Activated T-helper 1 cell treated with anti-CD3 and anti-CD28 coated beads, Interleukin-12 subunit alpha, Interleukin-12 subunit beta, Interleukin-2, Interleukin-4 antibody, amounts not matched to agents 30 ng/mL and 10 ng/mL and 1 ng/mL, durations not matched to agents 14 hours and 24 hours and 36 hours (primary cell): Measurements from ENCODE around the gene SLC44A1. TPM values are rescaled to one million over a fixed set of nuclear protein-coding genes. Genes with fewer than 3 reads are reported as not detected.

Experiments
- DNase-seq: peaks from one replicate; pipeline ENCODE4 v3.0.0; 2021; ENCODE audit warnings: low spot score
- H3K27ac Mint-ChIP-seq: one replicate; pipeline ENCODE4 v1.8.0; 2021; ENCODE audit warnings: mild to moderate bottlenecking, mixed read lengths
- H3K27me3 Mint-ChIP-seq: one replicate; pipeline ENCODE4 v1.8.0; 2022; ENCODE audit warnings: mild to moderate bottlenecking, moderate library complexity, mixed read lengths; ENCODE audit not compliant: insufficient read depth
- H3K36me3 Mint-ChIP-seq: one replicate; pipeline ENCODE4 v1.8.0; 2021; ENCODE audit warnings: low read depth, mixed read lengths
- H3K4me1 Mint-ChIP-seq: one replicate; pipeline ENCODE4 v1.8.0; 2021; ENCODE audit warnings: low read depth, mixed read lengths
- H3K4me3 Mint-ChIP-seq: one replicate; pipeline ENCODE4 v1.8.0; 2021; ENCODE audit warnings: mild to moderate bottlenecking, moderate library complexity, mixed read lengths
- H3K9me3 Mint-ChIP-seq: one replicate; pipeline ENCODE4 v1.8.0; 2021; ENCODE audit warnings: mixed read lengths
- intact Hi-C: fragments of 100-400 bp; cut with micrococcal nuclease; formaldehyde crosslinking; loops from one replicate; pipeline ENCODE4 v1.15.1; 2024
- total RNA-seq: library from RNA; stranded (reverse); gene quantifications from 2 replicates; pipeline ENCODE4 v1.2.3, GENCODE V29; 2022

Gene SLC44A1
- total RNA-seq, 1 donor from 2014 or later, result 3.8 TPM

DNA sequence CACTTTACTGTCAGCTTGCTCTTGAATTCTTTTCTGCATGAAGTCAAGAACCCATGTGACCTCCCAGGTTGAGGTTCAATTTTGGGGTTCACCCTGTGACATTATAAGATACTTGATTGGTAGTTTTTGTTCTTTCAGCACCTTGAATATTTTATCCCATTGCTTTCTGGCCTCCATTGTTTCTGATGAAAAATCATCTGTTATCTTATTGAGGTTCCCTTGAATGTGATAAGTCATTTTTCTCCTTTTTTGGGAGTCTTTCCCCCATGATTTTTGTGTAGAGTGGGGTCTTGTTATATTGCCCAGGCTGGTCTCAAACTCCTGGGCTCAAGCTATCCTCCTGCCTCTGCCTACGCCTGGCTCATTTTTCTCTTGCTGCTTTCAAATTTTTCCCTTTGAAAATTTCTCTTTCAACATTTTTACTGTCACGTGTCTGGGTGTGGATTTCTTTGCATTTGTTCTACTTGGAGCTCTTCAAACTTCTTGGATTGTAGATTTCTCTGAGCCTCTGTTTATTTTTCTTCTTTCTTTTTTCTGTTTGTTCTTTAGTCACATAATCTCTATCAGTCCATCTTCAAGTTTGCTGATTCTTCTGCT lies 20.8 kb upstream of the SLC44A1 start:
- peaks cover 3% of the 10 kb centered on the region for H3K27me3 Mint-ChIP-seq

DNA sequence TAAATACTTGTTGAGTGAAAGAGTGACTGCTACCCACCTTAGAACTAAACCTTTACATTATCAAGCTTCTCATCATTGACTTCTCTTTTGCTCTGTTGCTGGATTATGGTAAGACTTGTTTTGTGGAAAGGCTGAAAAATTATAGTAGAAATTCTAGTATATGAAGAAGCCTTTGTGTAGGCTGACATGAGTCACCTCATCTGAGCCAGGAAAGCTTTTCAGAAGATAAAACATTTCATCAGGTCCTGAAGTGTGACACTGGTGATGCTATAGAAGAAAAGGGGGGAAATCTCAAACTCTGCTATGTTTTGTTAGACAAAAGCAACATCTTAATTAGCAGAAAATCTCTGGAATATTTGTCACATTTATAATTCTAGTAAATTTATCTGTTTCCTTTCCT lies 18.4 kb upstream of the SLC44A1 start:
- no peaks in the 10 kb centered on the region for H3K36me3 Mint-ChIP-seq
- intact Hi-C loops, result no loop called here
- peaks cover 9% of the 10 kb centered on the region for H3K27me3 Mint-ChIP-seq
- peaks cover 29% of the 10 kb centered on the region for H3K9me3 Mint-ChIP-seq
- H3K4me1 Mint-ChIP-seq, result no peaks in the 10 kb centered on the region
- H3K27ac Mint-ChIP-seq, result no peak overlapping the region
- H3K4me3 Mint-ChIP-seq, result no peak overlapping the region
- DNase-seq, result no peak

More for the DNA sequence above, 20.8 kb upstream of the SLC44A1 start:
- Mint-ChIP-seq H3K4me1 (no peaks in the 10 kb centered on the region), H3K27ac (no peak overlapping the region), H3K9me3 (peaks cover 29% of the 10 kb centered on the region), H3K4me3 (no peak overlapping the region), H3K36me3 (no peaks in the 10 kb centered on the region)
- intact Hi-C loops, result no loop called here
- DNase-seq, result no peak

DNA sequence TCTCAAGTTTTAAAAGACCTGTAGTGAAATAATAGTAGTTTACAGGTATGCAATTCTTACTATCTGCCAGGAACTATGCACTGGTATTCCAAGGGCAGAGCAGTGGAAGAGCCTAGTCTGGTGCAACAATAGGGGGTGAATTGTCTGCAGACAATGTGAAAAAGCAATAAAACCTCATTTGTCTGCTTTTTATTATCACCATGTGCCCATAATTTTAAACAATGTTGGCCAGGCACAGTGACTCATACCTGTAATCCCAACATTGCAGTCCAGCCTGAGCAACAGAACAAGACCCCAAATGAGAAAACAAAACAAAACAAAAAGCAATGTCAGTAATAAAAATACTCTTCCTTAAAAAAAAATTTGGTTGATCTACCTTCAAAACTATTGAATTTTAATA lies 12.2 kb upstream of the SLC44A1 start:
- Mint-ChIP-seq H3K36me3 (no peaks in the 10 kb centered on the region), H3K27ac (no peak overlapping the region), H3K27me3 (peaks cover 16% of the 10 kb centered on the region), H3K4me1 (no peaks in the 10 kb centered on the region), H3K4me3 (no peak overlapping the region), H3K9me3 (no peaks in the 10 kb centered on the region)
- intact Hi-C loops, result no loop called here
- DNase-seq, result no peak

DNA sequence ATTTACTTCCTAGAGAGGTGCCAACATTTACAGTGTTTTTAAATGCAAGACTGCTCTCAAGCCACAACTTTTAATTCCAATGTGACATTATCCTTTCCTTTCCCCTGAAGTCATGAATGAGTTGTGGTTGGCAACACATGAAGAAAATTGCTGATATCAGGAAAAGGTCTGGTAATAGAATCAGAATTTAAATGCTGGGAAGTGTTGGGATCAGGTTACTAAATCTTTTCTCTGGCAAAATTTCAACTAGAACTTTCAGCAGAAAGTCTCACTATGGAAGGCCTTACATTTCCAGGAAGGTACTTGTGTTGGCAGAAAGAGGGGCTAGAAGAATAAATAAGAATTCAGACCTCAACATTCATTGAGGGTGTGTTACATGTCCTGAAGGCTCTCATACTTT lies 10.6 kb upstream of the SLC44A1 start:
- Mint-ChIP-seq H3K27me3 (peaks cover 14% of the 10 kb centered on the region), H3K27ac (no peak overlapping the region), H3K36me3 (no peaks in the 10 kb centered on the region), H3K9me3 (no peaks in the 10 kb centered on the region), H3K4me1 (no peaks in the 10 kb centered on the region), H3K4me3 (no peak overlapping the region)
- no peak for DNase-seq
- intact Hi-C loops, result no loop called here

DNA sequence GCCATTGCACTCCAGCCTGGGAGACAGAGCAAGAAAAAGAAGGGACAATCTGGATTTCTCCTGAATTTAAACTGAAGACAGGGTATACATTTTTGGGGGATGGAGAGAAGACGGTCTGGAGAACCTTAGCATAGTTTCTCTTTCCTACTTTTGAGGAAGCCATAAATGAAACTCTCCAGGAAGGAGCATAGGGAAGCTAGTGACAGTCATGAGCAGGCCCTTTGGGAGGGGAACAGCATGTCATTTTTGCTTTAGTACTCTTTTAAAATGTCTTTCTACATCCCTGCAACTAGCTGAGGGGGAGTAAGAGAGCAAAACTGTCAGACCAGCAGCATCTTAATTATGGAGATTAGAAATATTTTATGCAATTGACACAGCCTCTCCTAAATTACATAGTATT lies 8.2 kb upstream of the SLC44A1 start:
- Mint-ChIP-seq H3K4me1 (no peaks in the 10 kb centered on the region), H3K36me3 (no peaks in the 10 kb centered on the region), H3K27me3 (peaks cover 27% of the 10 kb centered on the region), H3K27ac (no peak overlapping the region), H3K9me3 (no peaks in the 10 kb centered on the region), H3K4me3 (no peak overlapping the region)
- no peak for DNase-seq
- intact Hi-C loops, result no loop called here

DNA sequence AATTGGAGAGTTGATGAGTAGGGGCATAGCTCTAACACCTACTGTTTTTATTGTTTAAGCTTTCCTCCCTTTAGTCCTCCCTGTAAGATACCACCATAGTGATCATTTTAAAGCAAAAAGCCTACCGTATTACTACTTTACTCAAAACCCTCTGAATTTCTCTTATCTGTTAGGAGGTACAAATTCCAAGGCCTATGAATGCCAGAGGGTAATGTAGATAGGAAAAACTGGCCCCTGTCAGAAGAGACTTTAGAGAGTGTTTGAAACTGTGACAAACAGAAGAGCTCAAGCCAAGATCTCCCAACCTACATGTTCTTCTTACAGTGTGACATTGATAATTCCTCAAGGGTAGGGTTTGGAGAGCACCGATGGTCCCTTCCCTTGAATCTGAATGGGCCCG lies 7.2 kb upstream of the SLC44A1 start:
- H3K27me3 Mint-ChIP-seq, result peaks cover 37% of the 10 kb centered on the region
- intact Hi-C loops, result no loop called here
- no peak overlapping the region for H3K4me3 Mint-ChIP-seq
- H3K36me3 Mint-ChIP-seq, result no peaks in the 10 kb centered on the region
- H3K27ac Mint-ChIP-seq, result no peak overlapping the region
- H3K4me1 Mint-ChIP-seq, result no peaks in the 10 kb centered on the region
- H3K9me3 Mint-ChIP-seq, result no peaks in the 10 kb centered on the region
- DNase-seq, result no peak

DNA sequence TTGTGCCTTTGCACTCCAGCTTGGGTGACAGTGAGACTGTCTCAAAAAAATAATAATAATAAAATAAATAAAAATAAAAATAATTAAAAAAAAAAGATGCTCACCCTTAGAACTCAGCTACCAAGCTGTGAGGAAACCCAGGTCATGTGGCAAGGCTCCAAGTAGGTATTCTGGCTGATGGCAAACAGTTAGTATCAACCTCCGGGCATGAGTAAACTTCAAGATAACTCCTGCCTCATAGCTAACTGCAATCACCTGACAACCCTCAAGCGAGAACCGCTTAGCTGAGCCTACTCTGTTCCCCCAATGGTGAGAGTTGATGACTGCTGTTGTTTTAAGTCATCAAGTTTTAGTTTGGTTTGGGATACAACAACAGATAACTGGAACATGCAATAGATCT lies 6.1 kb upstream of the SLC44A1 start:
- Mint-ChIP-seq H3K36me3 (no peaks in the 10 kb centered on the region), H3K4me1 (peaks cover 9% of the 10 kb centered on the region), H3K4me3 (no peak overlapping the region), H3K27ac (no peak overlapping the region), H3K9me3 (no peaks in the 10 kb centered on the region), H3K27me3 (peaks cover 43% of the 10 kb centered on the region)
- DNase-seq, result no peak
- intact Hi-C loops, result no loop called here

DNA sequence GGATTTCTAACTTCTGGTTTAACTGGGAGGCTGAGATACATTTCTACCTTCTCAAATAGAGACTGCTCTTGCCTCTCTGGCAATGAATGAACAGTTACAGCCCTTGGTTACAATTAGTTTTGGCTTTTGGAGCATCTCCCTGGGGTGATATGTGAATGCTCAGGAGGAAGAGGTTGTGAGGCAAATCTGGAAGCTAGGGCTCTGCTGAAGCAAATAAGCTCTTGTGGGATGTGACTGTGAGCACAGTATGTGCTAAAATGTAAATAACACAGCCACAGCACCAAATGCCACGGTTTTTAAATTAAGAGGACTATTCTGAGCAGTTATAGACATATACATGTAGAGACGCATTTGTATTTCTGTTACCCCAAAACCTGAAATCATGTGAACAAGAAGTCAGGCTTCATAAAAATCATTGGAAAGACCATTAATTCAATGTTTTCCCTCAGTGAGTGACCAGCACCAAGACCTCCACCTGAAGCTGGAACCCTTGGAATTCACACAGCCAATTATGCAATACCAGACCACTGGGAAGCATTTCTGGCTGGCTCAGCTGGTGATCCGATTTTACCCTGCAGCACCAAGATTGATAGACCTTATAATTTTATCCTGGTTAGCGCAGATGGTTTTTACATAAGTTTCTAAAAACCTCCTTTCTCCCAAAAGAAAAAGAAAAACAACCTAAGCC lies 3.0 kb upstream of the SLC44A1 start:
- H3K9me3 Mint-ChIP-seq, result no peaks in the 10 kb centered on the region
- intact Hi-C loops, result no loop called here
- H3K36me3 Mint-ChIP-seq, result no peaks in the 10 kb centered on the region
- H3K4me3 Mint-ChIP-seq, result no peak overlapping the region
- no peak for DNase-seq
- H3K4me1 Mint-ChIP-seq, result peaks cover 31% of the 10 kb centered on the region
- no peak overlapping the region for H3K27ac Mint-ChIP-seq
- peaks cover 50% of the 10 kb centered on the region for H3K27me3 Mint-ChIP-seq

DNA sequence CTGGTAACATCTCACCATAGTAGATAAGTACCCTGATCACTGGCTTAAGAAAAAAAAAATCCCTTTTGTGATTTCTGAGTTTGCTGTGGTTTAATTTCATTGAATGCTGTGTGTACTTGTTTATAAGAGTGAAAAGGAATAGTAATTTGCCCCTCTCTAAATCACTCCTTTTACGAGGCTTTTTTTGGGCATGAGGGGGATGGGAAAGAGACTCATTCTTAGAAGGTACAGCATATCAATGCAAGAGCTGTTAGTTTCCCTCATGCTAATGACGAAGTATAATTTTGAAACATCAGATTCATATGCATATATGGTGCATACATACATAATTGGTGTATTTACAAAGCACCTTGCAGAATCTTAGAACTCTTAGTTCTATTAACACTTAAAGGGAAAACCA lies 2.4 kb upstream of the SLC44A1 start:
- no peak overlapping the region for H3K4me3 Mint-ChIP-seq
- H3K36me3 Mint-ChIP-seq, result no peaks in the 10 kb centered on the region
- DNase-seq, result no peak
- no peaks in the 10 kb centered on the region for H3K9me3 Mint-ChIP-seq
- H3K27me3 Mint-ChIP-seq, result peaks cover 53% of the 10 kb centered on the region
- H3K4me1 Mint-ChIP-seq, result peaks cover 31% of the 10 kb centered on the region
- H3K27ac Mint-ChIP-seq, result no peak overlapping the region
- intact Hi-C loops, result no loop called here

DNA sequence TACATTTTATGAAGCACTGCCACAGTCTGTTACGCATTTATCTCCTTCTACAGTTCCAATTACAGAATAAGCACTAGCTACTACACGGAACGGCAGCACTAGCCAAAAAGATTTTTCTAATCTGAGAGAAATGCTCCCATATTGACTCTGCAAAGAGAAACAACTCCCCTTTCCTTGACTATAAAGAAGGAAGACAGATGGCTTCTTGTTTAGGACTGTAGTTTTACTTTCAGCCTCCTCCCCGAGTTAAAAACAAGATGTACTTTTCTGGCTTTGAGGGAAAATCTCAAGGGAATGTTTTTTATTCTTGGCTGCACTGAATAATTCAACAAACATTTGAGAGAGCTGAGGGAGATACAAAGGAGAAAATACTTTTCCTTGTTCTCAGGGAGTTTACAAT lies 1.9 kb upstream of the SLC44A1 start:
- Mint-ChIP-seq H3K27me3 (peaks cover 58% of the 10 kb centered on the region), H3K9me3 (no peaks in the 10 kb centered on the region), H3K4me1 (peaks cover 31% of the 10 kb centered on the region), H3K27ac (no peak overlapping the region), H3K36me3 (no peaks in the 10 kb centered on the region), H3K4me3 (no peak overlapping the region)
- no peak for DNase-seq
- intact Hi-C loops, result no loop called here

DNA sequence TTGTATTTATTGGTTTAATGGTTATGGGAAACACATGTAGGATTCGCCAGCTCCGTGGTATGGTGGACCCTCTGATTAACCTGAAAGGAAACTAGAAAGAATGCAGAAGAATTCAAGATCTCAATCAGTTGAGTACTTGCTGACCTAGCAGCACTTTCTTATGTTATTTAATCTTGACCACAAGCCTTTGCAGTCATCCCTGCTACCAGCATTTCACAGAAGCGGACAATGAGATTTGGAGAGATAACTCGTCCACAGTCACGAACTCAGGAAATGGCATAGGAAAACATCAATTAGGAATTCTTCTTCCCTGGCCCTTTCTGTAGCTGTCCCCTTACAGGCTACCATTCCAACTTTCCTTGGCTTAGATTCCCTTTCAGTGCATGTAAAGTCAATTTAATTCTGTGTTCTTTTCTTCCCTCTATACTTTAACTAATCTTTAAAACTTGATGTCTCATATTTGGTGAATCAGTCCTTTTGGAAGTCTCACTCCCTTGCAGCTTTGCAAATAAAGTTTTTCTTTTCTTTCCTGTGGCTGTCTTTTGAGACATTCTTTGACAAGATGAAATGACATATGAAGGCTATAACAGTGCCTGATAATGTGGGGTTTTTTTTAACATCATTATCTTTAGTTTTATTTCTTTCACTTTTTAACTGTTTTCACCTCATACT lies 1.3 kb upstream of the SLC44A1 start:
- intact Hi-C loops, result no loop called here
- H3K4me3 Mint-ChIP-seq, result no peak overlapping the region
- no peak for DNase-seq
- peaks cover 31% of the 10 kb centered on the region for H3K4me1 Mint-ChIP-seq
- no peak overlapping the region for H3K27ac Mint-ChIP-seq
- peaks cover 60% of the 10 kb centered on the region for H3K27me3 Mint-ChIP-seq
- H3K9me3 Mint-ChIP-seq, result no peaks in the 10 kb centered on the region
- no peaks in the 10 kb centered on the region for H3K36me3 Mint-ChIP-seq

DNA sequence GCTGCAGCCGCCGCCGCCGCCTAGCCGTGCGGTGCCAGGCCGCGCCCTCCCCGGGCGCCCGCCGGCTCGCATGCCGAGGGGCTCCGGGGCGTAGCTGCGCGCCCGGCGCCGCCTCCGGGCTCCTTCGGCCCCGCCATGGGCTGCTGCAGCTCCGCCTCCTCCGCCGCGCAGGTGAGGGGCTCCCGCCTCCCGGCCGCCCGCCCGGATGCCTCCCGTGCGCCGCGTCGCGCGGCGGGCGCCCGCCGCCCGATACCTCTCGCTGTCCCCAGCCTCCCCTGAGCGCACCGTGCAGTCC lies 230 bp downstream of the SLC44A1 start:
- Mint-ChIP-seq H3K9me3 (no peaks in the 10 kb centered on the region), H3K4me1 (peaks cover 31% of the 10 kb centered on the region), H3K4me3 (peak overlapping the region; percentile 88), H3K27ac (no peak overlapping the region), H3K36me3 (no peaks in the 10 kb centered on the region), H3K27me3 (peaks cover 57% of the 10 kb centered on the region)
- intact Hi-C loops, result loop anchor here (1.0 to 2.0 kb wide), 12 partner anchors 14 to 497 kb away; partner anchors contain the start of genes FKTN, FSD1L, NIPSNAP3A and TMEM38B
- no peak for DNase-seq

DNA sequence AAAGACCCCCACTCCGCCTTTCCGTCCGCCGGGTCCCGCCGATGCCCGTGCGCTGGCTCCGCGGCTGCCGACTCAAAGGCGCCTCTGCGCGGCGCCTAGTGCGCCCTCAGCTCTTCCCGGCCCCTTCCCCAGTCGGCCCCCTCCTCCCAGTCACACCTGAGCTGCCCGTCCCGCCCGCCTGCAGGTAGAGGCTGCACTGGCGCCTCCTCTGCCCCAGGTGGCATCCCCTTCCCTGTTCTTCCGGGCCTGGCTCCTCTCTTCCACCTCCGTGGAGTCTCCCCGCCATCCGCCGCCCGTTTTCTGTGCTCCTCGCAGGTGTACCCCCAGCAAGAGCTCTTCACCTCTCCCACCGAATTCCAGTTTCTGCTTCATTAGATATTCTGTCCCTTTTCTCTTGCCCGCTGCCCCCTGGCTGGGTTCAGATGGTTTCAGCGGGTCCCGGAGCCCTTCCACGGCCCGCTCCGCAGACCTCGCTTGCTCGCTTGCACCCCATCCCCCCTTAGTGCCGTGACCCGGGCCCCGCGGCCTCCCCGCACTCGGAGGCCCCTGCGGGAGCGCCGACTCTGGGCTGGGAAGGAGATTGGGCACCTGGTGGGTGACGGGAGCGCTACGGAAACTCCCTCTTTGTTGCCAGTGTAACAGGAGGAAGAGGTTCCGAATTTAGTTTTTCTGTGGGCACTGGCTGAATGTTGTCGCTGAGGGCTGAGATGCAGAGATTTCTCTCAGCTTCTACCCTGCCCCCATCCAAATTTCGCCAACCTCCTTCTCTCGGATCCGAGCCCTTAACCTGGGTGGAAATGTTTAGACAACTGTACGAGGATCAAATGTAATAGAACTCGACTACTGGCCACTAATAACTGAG lies 809 bp downstream of the SLC44A1 start:
- H3K4me1 Mint-ChIP-seq, result peaks cover 31% of the 10 kb centered on the region
- H3K27ac Mint-ChIP-seq, result peak overlapping the region; percentile 69
- H3K4me3 Mint-ChIP-seq, result peak overlapping the region; percentile 88
- no peaks in the 10 kb centered on the region for H3K36me3 Mint-ChIP-seq
- DNase-seq, result peak; percentile 22
- intact Hi-C loops, result loop anchor here (2.0 kb wide), 5 partner anchors 14 to 450 kb away; partner anchors contain the start of gene TMEM38B
- peaks cover 53% of the 10 kb centered on the region for H3K27me3 Mint-ChIP-seq
- H3K9me3 Mint-ChIP-seq, result no peaks in the 10 kb centered on the region
